ENCODE data around the gene PAX3. TPM values are rescaled to one million over a fixed set of nuclear protein-coding genes. Genes with fewer than 3 reads are reported as not detected.

The PAX3 gene
- not detected in 2 replicates for total RNA-seq (2022)
- percentile 2 among the genes with signal in this experiment for Bru-seq, nascent RNA
- BruChase-seq, experiment 1, labeled RNA remaining after a 2-hour chase: percentile 1 among the genes with signal in this experiment
- BruChase-seq, experiment 2, labeled RNA remaining after a 6-hour chase: not detected
- long read RNA-seq: 0 reads

GRCh38 chr2:222298311-222299150 lies at the start of gene PAX3:
Gene PAX3 (minus strand): TSS chr2:222298998. CDS start chr2:222298615, 383 bp downstream.
- Histone ChIP-seq H3K4me1 (no peaks in the 10 kb centered on the region), H3K27me3 (replicated peaks; ENCODE audit: control insufficient read depth, insufficient read depth, low read length) (no peaks in the 10 kb centered on the region), H3K9me3 (no peaks in the 10 kb centered on the region), H3K4me3 (ENCODE audit: low read depth, low read length) (no peak within 1 kb of the TSS), H3K36me3 (ENCODE audit: control insufficient read depth, insufficient read depth, low read length) (no peaks in the 10 kb centered on the region)
- CTCF ChIA-PET: no interaction called here
- Mint-ChIP-seq H3K27me3 (ENCODE audit: insufficient read depth, unreplicated experiment) (peaks cover 37% of the 10 kb centered on the region), H3K36me3 (ENCODE audit: insufficient read depth, unreplicated experiment) (no peaks in the 10 kb centered on the region), H3K4me1 (ENCODE audit: low read depth, unreplicated experiment) (no peaks in the 10 kb centered on the region), H3K4me3 (ENCODE audit: unreplicated experiment) (no peak within 1 kb of the TSS), H3K9me3 (ENCODE audit: unreplicated experiment) (peaks cover 10% of the 10 kb centered on the region), H3K27ac (ENCODE audit: unreplicated experiment) (no peak within 1 kb of the TSS)
- intact Hi-C loops (cut with micrococcal nuclease; ENCODE audit: unreplicated experiment): no loop called here
- BruUV-seq (replicated peaks): no TSS peak
- TF ChIP-seq CTCF (IDR thresholded peaks at IDR 0.05; ENCODE audit: insufficient read depth in 1 of 2, low read depth in 1 of 2, low read length in 1 of 2, severe bottlenecking in 1 of 2, unreplicated experiment in 1 of 2): no peak
- DNase-seq: no peak
- POLR2A ChIA-PET: no interaction called here

DNA sequence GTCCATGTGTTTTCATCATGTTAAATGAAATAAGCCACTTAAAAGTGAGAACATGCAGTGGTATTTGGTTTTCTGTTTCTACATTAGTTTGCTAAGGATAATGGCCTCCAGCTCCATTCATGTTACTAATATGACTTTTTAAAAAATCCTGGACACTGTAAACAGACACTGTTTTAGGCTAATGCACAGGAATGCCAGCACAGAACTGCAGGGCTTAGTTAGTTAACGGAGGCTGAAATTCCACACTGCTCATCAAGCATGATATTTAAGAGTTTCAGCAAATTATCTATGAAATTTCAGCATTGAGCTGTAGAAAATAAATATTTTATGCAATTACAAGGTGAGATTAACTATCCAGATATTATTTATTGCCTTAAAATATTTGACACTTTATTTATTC lies 42.5 kb upstream of the PAX3 start:
- intact Hi-C loops (cut with micrococcal nuclease; ENCODE audit: unreplicated experiment): no loop called here
- Mint-ChIP-seq H3K27me3 (ENCODE audit: insufficient read depth, unreplicated experiment) (no peaks in the 10 kb centered on the region), H3K4me3 (ENCODE audit: unreplicated experiment) (no peak overlapping the region), H3K27ac (ENCODE audit: unreplicated experiment) (no peak overlapping the region), H3K4me1 (ENCODE audit: low read depth, unreplicated experiment) (no peaks in the 10 kb centered on the region), H3K9me3 (ENCODE audit: unreplicated experiment) (no peaks in the 10 kb centered on the region), H3K36me3 (ENCODE audit: insufficient read depth, unreplicated experiment) (no peaks in the 10 kb centered on the region)
- DNase-seq: no peak
- no TSS peak for BruUV-seq (replicated peaks)
- POLR2A ChIA-PET: no interaction called here
- Histone ChIP-seq H3K4me3 (ENCODE audit: low read depth, low read length) (no peak overlapping the region), H3K9me3 (no peaks in the 10 kb centered on the region), H3K36me3 (ENCODE audit: control insufficient read depth, insufficient read depth, low read length) (no peaks in the 10 kb centered on the region), H3K27me3 (replicated peaks; ENCODE audit: control insufficient read depth, insufficient read depth, low read length) (no peaks in the 10 kb centered on the region), H3K4me1 (no peaks in the 10 kb centered on the region)
- TF ChIP-seq CTCF (IDR thresholded peaks at IDR 0.05; ENCODE audit: insufficient read depth in 1 of 2, low read depth in 1 of 2, low read length in 1 of 2, severe bottlenecking in 1 of 2, unreplicated experiment in 1 of 2): no peak
- CTCF ChIA-PET: no interaction called here

GRCh38 chr2:222338374-222338773 lies 39.6 kb upstream of the PAX3 start:
- Mint-ChIP-seq H3K4me1 (ENCODE audit: low read depth, unreplicated experiment) (no peaks in the 10 kb centered on the region), H3K4me3 (ENCODE audit: unreplicated experiment) (no peak overlapping the region), H3K27ac (ENCODE audit: unreplicated experiment) (no peak overlapping the region), H3K36me3 (ENCODE audit: insufficient read depth, unreplicated experiment) (no peaks in the 10 kb centered on the region), H3K9me3 (ENCODE audit: unreplicated experiment) (peaks cover 16% of the 10 kb centered on the region), H3K27me3 (ENCODE audit: insufficient read depth, unreplicated experiment) (peaks cover 2% of the 10 kb centered on the region)
- no peaks in the 10 kb centered on the region; the same call in 1 of the 2 replicates for H3K9me3 ChIP-seq
- intact Hi-C loops (cut with micrococcal nuclease; ENCODE audit: unreplicated experiment): no loop called here
- H3K4me1 ChIP-seq: no peaks in the 10 kb centered on the region
- no peak for DNase-seq
- no peaks in the 10 kb centered on the region for H3K36me3 ChIP-seq (ENCODE audit: control insufficient read depth, insufficient read depth, low read length)
- CTCF ChIA-PET: interaction anchor here (0.5 kb wide), 1 partner anchor 20 kb away, joined by 4 read pairs; no protein-coding TSS in a partner anchor
- no peak overlapping the region for H3K4me3 ChIP-seq (ENCODE audit: low read depth, low read length)
- H3K27me3 ChIP-seq (replicated peaks; ENCODE audit: control insufficient read depth, insufficient read depth, low read length): no peaks in the 10 kb centered on the region
- POLR2A ChIA-PET: no interaction called here
- no peak for TF ChIP-seq CTCF (IDR thresholded peaks at IDR 0.05; ENCODE audit: insufficient read depth in 1 of 2, low read depth in 1 of 2, low read length in 1 of 2, severe bottlenecking in 1 of 2, unreplicated experiment in 1 of 2)
- BruUV-seq (replicated peaks): no TSS peak
